OCI-LY7 (cell line): ENCODE results near the gene CAMK2N1. TPM values are rescaled to one million over a fixed set of nuclear protein-coding genes. Genes with fewer than 3 reads are reported as not detected.

Source experiments
- BruUV-seq: library from RNA; stranded (reverse); fragments of 400-500 nt; replicated peaks from 2 replicates; lab custom pipeline; 2021; lab: Mats Ljungman, UMichigan
- CTCF ChIA-PET: fragments of 300-600 bp; sonication (Branson Sonifier 250); formaldehyde crosslinking; loops from one replicate; lab custom pipeline; 2022; ENCODE audit warnings: antibody characterized with exemption; ENCODE audit not compliant: unreplicated experiment; lab: Charles Lee
- POLR2A ChIA-PET: fragments of 300-600 bp; sonication (Branson Sonifier 250); formaldehyde crosslinking; loops from one replicate; lab custom pipeline; 2022; ENCODE audit warnings: antibody characterized with exemption; lab: Charles Lee
- DNase-seq: peaks from one replicate; pipeline ENCODE4 v3.0.0-alpha.2; 2015; ENCODE audit warnings: low spot score
- H2AFZ ChIP-seq: fragments of 200-600 bp; sonication (generic), shearing (Covaris generic); 2 replicates; pipeline ENCODE4 v1.6.1; 2014; ENCODE audit warnings: mild to moderate bottlenecking, antibody characterized with exemption, low read length, moderate library complexity
- H3K27ac ChIP-seq: fragments of 200-600 bp; sonication (generic); 2 replicates; pipeline ENCODE4 v1.5.1; 2014; ENCODE audit warnings: mixed run types, low read depth, mild to moderate bottlenecking, moderate library complexity, low read length, inconsistent platforms; ENCODE audit not compliant: poor library complexity, severe bottlenecking
- H3K36me3 ChIP-seq: fragments of 200-600 bp; sonication (generic); 2 replicates; pipeline ENCODE4 v1.6.1; 2014; ENCODE audit warnings: mild to moderate bottlenecking, antibody characterized with exemption, low read length, moderate library complexity, mixed read lengths; ENCODE audit not compliant: insufficient read depth
- H3K4me1 ChIP-seq: fragments of 200-600 bp; sonication (generic); 2 replicates; pipeline ENCODE4 v1.5.1; 2014; ENCODE audit warnings: mild to moderate bottlenecking, low read length; ENCODE audit not compliant: insufficient read depth, poor library complexity, severe bottlenecking
- H3K4me2 ChIP-seq: fragments of 200-600 bp; sonication (generic); 2 replicates; pipeline ENCODE4 v1.6.1; 2014; ENCODE audit warnings: mild to moderate bottlenecking, low read length
- H3K4me3 ChIP-seq: fragments of 200-600 bp; sonication (generic); 2 replicates; pipeline ENCODE4 v1.5.1; 2014; ENCODE audit warnings: mild to moderate bottlenecking, low read depth, low read length; ENCODE audit not compliant: poor library complexity, severe bottlenecking
- H3K79me2 ChIP-seq: fragments of 200-600 bp; sonication (generic); 2 replicates; pipeline ENCODE4 v1.6.1; 2016; ENCODE audit warnings: low read depth, mild to moderate bottlenecking, low read length, moderate library complexity, mixed read lengths; ENCODE audit not compliant: insufficient read depth
- H3K9me2 ChIP-seq: fragments of 200-600 bp; sonication (generic); 2 replicates; pipeline ENCODE4 v1.6.1; 2016; ENCODE audit warnings: mild to moderate bottlenecking, low read length, mixed read lengths; ENCODE audit not compliant: insufficient read depth
- H3K9me3 ChIP-seq: fragments of 200-600 bp; sonication (generic); 2 replicates; pipeline ENCODE4 v1.6.1; 2014; ENCODE audit warnings: mild to moderate bottlenecking, mixed run types, low read length, mixed read lengths
- H4K20me1 ChIP-seq: fragments of 200-600 bp; sonication (generic); 2 replicates; pipeline ENCODE4 v1.6.1; 2014; ENCODE audit warnings: mild to moderate bottlenecking, antibody characterized with exemption, low read length, moderate library complexity, mixed read lengths; ENCODE audit not compliant: insufficient read depth
- EZH2phosphoT487 ChIP-seq: fragments of 200-600 bp; sonication (generic); IDR thresholded peaks from 2 replicates; pipeline ENCODE4 v1.6.1; 2018; ENCODE audit warnings: low read depth, borderline replicate concordance, mild to moderate bottlenecking, mixed run types, antibody characterized with exemption, low read length, moderate library complexity, mixed read lengths
- intact Hi-C: fragments of 100-400 bp; cut with micrococcal nuclease; formaldehyde crosslinking; loops from one replicate; pipeline ENCODE4 v1.10.0; 2022; ENCODE audit not compliant: unreplicated experiment
- total RNA-seq, 2 experiments: library from RNA; depleted of rRNA in 1 of 2; stranded (reverse); fragments of >200 nt in 1 of 2; shearing (Covaris generic) in 1 of 2; gene quantifications; 2 replicates each; pipeline ENCODE4 v1.2.3, GENCODE V29; 2014 to 2022
- TF ChIP-seq, protein P1 (sequence below): fragments of 200-600 bp; sonication (generic); conservative IDR thresholded peaks from 2 replicates; pipeline ENCODE4 v1.5.1; 2014; ENCODE audit warnings: mild to moderate bottlenecking, antibody characterized with exemption, low read length, moderate library complexity, mixed read lengths

CAMK2N1 gene
- total RNA-seq, 2 experiments from 2014 or later = not detected

DNA sequence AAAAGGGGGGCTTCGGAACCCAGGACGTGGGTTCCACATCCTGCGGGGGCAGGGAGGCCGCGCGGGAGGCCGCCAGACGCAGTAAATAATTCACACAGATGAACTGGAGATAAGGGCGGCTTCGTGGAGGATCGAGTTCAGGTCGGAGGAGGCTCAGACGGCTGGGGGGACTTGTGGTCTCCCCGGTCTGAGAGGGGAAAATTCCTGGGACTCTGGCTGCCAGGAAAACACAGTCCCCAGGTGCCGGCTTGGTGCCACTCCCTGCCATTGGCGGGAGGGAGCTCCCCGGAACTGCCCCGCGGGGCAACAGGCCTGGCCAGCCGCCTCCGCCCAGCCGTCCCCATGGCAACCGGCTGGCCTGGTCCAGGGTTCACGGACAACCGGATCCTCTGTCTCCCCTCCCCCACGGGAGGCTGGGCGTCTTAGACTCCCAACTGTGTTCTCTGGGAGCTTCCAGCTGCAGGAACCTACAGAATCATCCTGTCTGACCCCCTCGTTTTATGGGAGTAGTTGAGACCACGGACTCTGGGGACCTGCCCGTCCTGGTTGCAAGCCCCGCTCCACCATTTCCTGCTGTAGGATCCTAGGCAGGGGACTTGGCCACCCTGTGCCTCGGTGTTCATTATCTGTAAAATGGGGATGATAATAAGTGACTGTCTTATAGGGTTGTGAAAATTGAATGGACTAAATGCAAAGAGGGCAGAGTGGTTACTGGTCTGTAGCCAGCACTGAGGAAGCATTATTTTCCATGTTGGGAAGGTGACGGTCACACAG lies 9.6 kb downstream of the CAMK2N1 start:
- DNase-seq = no peak
- Histone ChIP-seq H3K27ac (no peak overlapping the region), H3K4me1 (no peaks in the 10 kb centered on the region), H3K4me3 (no peak overlapping the region), H3K9me2 (no peaks in the 10 kb centered on the region), H3K79me2 (no peaks in the 10 kb centered on the region), H3K4me2 (no peak overlapping the region), H2AFZ (no peak overlapping the region), H4K20me1 (no peaks in the 10 kb centered on the region), H3K9me3 (no peaks in the 10 kb centered on the region), H3K36me3 (no peaks in the 10 kb centered on the region)
- POLR2A ChIA-PET = no interaction called here
- BruUV-seq = no TSS peak
- intact Hi-C loops = no loop called here
- CTCF ChIA-PET = no interaction called here
- TF ChIP-seq, protein P1, sequence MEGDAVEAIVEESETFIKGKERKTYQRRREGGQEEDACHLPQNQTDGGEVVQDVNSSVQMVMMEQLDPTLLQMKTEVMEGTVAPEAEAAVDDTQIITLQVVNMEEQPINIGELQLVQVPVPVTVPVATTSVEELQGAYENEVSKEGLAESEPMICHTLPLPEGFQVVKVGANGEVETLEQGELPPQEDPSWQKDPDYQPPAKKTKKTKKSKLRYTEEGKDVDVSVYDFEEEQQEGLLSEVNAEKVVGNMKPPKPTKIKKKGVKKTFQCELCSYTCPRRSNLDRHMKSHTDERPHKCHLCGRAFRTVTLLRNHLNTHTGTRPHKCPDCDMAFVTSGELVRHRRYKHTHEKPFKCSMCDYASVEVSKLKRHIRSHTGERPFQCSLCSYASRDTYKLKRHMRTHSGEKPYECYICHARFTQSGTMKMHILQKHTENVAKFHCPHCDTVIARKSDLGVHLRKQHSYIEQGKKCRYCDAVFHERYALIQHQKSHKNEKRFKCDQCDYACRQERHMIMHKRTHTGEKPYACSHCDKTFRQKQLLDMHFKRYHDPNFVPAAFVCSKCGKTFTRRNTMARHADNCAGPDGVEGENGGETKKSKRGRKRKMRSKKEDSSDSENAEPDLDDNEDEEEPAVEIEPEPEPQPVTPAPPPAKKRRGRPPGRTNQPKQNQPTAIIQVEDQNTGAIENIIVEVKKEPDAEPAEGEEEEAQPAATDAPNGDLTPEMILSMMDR = no peak
- TF ChIP-seq EZH2phosphoT487 = no peak

DNA sequence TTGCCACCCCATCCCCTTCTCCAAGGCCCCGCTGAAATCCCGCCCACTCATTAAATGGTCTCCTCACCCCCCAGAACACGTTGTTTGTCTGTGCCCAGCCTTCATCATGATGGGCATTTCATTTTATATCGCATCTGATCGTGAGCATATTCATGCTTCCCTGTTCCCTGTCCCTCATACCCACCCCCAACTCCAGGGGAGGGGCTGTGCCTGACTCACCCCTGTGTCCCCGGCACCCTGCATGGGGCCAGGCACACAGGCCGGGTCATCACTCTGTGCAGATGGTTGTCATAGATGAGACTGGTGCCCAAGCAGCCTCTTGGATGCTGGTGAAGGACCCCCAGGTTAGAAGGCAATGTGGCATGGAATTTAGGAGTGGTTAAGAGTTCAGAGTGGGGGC lies 11.0 kb downstream of the CAMK2N1 start:
- Histone ChIP-seq H3K9me2 (no peaks in the 10 kb centered on the region), H3K4me3 (no peak overlapping the region), H3K79me2 (no peaks in the 10 kb centered on the region), H3K4me1 (no peaks in the 10 kb centered on the region), H3K4me2 (no peak overlapping the region), H3K36me3 (no peaks in the 10 kb centered on the region), H2AFZ (no peak overlapping the region), H4K20me1 (no peaks in the 10 kb centered on the region), H3K9me3 (no peaks in the 10 kb centered on the region), H3K27ac (no peak overlapping the region)
- no TSS peak for BruUV-seq
- intact Hi-C loops = no loop called here
- POLR2A ChIA-PET = interaction anchor here (0.7 kb wide), 2 partner anchors 29 to 1388 kb away, joined by 3 read pairs; no protein-coding TSS in a partner anchor
- CTCF ChIA-PET = no interaction called here
- no peak for DNase-seq
- TF ChIP-seq EZH2phosphoT487 = no peak
- TF ChIP-seq, protein P1 = no peak

DNA sequence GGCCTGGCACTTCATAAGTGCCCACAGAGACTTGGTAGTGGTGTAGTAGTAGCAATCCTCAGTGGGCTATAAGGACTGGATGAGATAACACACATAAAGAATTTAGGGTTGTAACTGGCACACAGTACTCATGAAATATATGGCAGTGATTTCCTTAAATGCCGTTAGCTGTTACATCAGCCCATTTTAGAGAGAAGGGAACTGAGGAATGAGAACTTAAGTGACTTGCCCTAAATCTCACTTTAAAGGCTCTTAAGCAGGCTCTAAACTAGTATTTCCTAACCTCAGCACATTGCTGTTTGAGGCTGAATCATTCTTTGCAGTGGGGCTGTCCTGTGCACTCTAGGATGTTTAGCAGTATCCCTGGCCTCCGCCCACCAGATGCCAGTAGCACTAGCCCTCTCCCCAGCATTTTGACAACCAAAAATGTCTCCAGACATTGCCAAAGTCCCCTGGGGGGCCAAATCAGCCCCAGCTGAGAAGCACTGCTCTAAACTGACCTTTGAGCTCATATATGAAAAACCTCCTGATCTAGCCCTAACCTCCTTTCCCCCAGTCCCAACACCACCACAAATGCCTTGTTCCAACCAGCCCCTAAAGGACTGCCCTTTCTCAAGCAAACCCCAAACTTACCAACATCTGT lies 11.6 kb downstream of the CAMK2N1 start:
- Histone ChIP-seq H2AFZ (no peak overlapping the region), H3K36me3 (no peaks in the 10 kb centered on the region), H3K9me3 (no peaks in the 10 kb centered on the region), H3K27ac (no peak overlapping the region), H3K4me2 (no peak overlapping the region), H4K20me1 (no peaks in the 10 kb centered on the region), H3K79me2 (no peaks in the 10 kb centered on the region), H3K9me2 (no peaks in the 10 kb centered on the region), H3K4me1 (no peaks in the 10 kb centered on the region), H3K4me3 (no peak overlapping the region)
- ChIA-PET CTCF (no interaction called here), POLR2A (no interaction called here)
- TF ChIP-seq EZH2phosphoT487 = no peak
- TF ChIP-seq, protein P1 = no peak
- BruUV-seq = no TSS peak
- no peak for DNase-seq
- intact Hi-C loops = no loop called here
